Prostate gland (tissue), 2 donors: ENCODE data around the gene PPAN.

Source experiments
- POLR2A ChIP-seq: fragments of 450-650 bp; IDR thresholded peaks from one replicate; pipeline ENCODE4 v1.6.1; 2016; ENCODE audit warnings: antibody characterized with exemption, mild to moderate bottlenecking
- TF ChIP-seq, protein P1 (sequence below), 4 experiments: fragments of 200-600 bp in 2 of 4; fragments of 450-650 bp in 2 of 4; sonication (generic) in 2 of 4; IDR thresholded peaks; 1 replicate in 3 of 4; 2 replicates in 1 of 4; pipeline ENCODE4 v1.5.1; 2016 to 2019; ENCODE audit warnings: antibody characterized with exemption in 4 of 4, mild to moderate bottlenecking in 2 of 4, moderate library complexity in 2 of 4

DNA sequence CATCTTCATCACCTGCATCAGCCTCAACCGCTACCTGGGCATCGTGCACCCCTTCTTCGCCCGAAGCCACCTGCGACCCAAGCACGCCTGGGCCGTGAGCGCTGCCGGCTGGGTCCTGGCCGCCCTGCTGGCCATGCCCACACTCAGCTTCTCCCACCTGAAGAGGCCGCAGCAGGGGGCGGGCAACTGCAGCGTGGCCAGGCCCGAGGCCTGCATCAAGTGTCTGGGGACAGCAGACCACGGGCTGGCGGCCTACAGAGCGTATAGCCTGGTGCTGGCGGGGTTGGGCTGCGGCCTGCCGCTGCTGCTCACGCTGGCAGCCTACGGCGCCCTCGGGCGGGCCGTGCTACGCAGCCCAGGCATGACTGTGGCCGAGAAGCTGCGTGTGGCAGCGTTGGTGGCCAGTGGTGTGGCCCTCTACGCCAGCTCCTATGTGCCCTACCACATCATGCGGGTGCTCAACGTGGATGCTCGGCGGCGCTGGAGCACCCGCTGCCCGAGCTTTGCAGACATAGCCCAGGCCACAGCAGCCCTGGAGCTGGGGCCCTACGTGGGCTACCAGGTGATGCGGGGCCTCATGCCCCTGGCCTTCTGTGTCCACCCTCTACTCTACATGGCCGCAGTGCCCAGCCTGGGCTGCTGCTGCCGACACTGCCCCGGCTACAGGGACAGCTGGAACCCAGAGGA, 7.9 kb downstream of the PPAN start:
- TF ChIP-seq POLR2A: no peak
- TF ChIP-seq, protein P1, sequence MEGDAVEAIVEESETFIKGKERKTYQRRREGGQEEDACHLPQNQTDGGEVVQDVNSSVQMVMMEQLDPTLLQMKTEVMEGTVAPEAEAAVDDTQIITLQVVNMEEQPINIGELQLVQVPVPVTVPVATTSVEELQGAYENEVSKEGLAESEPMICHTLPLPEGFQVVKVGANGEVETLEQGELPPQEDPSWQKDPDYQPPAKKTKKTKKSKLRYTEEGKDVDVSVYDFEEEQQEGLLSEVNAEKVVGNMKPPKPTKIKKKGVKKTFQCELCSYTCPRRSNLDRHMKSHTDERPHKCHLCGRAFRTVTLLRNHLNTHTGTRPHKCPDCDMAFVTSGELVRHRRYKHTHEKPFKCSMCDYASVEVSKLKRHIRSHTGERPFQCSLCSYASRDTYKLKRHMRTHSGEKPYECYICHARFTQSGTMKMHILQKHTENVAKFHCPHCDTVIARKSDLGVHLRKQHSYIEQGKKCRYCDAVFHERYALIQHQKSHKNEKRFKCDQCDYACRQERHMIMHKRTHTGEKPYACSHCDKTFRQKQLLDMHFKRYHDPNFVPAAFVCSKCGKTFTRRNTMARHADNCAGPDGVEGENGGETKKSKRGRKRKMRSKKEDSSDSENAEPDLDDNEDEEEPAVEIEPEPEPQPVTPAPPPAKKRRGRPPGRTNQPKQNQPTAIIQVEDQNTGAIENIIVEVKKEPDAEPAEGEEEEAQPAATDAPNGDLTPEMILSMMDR (IDR thresholded peaks at IDR 0.05): no peak
